Activated CD8-positive, alpha-beta memory T cell treated with anti-CD3 and anti-CD28 coated beads, Interleukin-2, amount 50 U/mL, for 1 hour (primary cell): ENCODE data around the gene BPGM.
"Not testable (repeated sequence)": the region's sequence is repeated elsewhere in the genome, so short reads cannot be mapped to it uniquely, and the experiment has no call there.

Experiments
- DNase-seq: peaks from one replicate; pipeline ENCODE4 v3.0.0-alpha.2; 2020; ENCODE audit errors: extremely low read depth

The BPGM gene

DNA sequence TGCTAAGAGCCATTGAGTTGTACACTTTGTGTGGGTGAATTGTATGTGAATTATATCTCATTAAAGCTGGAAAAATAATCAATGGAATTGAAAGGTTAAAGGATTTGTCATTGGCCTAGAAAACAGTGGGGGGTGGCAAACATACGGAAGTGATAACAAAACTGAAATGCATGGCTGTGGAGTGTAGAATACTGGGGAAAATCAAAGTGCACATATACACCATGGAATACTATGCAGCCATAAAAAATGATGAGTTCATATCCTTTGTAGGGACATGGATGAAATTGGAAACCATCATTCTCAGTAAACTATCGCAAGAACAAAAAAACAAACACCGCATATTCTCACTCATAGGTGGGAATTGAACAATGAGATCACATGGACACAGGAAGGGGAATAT, 18.4 kb downstream of the BPGM start:
- not testable (repeated sequence) for DNase-seq

GRCh38 chr7:134667899-134668298, 21.2 kb downstream of the BPGM start:
- no peak for DNase-seq

DNA sequence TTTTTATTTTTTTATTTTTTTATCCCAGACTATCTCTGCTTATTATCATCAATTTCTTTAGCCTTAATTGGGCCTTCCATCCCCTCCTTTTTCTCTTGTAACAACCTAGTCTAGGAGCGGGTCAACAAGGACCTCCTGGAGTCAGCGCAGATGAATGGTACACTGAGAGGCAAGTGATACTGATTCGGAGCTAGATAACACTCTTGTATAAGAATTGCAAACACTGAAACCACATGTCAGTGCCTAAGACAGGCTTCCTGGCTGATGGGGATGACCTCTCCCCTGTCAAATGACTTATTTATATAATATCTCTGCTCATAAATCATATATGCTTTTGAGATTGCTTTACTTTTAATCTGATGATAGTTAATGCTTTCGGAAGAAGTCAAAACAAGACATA, 22.7 kb downstream of the BPGM start:
- no peak for DNase-seq

- DNase-seq, result peak; percentile 92
Measured at GRCh38 chr7:134669845-134670373, 23.3 kb downstream of the BPGM start.

- DNase-seq, result no peak
Measured at GRCh38 chr7:134671609-134672008, 25.0 kb downstream of the BPGM start.

DNA sequence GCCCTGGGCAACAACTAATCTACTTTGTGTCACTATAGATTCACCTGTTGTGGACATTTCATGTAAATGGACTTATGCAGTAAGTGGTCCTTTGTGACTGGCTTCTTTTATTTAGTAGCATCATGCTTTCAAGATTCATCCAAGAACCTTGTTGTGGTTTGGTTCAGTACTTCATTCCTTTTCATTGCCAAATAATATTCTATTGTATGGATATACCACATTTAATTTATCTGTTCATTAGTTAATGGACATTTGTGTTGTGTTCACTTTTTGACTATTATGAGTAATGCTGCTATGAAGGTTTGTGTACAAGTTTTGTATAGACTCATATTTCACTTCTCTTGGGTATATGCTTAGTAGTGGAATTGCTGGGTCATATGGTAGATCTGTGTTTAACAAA, 27.8 kb downstream of the BPGM start:
- no peak for DNase-seq

- DNase-seq, result no peak
Measured at GRCh38 chr7:134676743-134677142, 30.1 kb downstream of the BPGM start.

GRCh38 chr7:134678115-134678514, 31.5 kb downstream of the BPGM start:
- DNase-seq, result no peak

- DNase-seq, result no peak
Measured at GRCh38 chr7:134679006-134679405, 32.4 kb downstream of the BPGM start.

- no peak for DNase-seq
Measured at GRCh38 chr7:134684165-134684564, 37.5 kb downstream of the BPGM start.

- DNase-seq, result no peak
Measured at GRCh38 chr7:134685250-134685649, 38.6 kb downstream of the BPGM start.

DNA sequence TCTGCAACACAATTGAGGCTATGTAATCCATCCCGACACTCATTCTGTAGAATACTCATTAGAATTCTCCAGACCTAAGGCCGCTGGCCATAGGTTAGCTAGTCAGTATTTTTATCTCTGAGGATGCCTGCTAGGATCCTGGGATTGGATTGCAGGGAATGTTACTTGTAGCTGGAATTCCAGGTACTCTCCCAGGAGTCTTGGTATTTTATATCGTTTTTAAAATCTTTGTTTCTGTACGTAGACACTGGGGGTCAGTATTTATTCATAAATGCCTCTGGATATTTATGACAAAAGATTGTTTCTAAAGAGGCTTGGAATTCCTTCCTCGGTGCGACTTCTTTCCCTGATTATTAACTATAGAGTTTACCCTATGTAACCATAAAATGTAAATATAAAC, 40.1 kb downstream of the BPGM start:
- DNase-seq, result no peak

GRCh38 chr7:134689550-134689949, 42.9 kb downstream of the BPGM start:
- not testable (repeated sequence) for DNase-seq

DNA sequence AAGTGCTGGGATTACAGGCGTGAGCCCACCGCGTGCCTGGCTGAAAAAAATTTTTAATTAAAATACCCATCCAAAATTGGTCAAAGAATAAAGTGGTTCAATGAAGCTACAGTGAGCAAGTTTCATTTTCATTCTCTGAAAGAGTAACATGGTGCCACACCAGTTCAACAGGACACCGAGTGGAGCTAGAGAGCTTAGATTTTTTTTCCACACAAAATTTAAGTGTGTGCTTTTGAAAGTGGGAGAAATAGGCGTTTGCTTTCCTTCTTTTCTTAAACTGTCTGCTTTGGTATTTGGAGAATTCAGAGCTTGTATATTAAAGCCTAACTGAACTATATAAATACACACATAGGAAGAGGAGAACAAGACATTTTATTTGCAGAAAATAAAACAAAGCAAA, 43.4 kb downstream of the BPGM start:
- no peak for DNase-seq

DNA sequence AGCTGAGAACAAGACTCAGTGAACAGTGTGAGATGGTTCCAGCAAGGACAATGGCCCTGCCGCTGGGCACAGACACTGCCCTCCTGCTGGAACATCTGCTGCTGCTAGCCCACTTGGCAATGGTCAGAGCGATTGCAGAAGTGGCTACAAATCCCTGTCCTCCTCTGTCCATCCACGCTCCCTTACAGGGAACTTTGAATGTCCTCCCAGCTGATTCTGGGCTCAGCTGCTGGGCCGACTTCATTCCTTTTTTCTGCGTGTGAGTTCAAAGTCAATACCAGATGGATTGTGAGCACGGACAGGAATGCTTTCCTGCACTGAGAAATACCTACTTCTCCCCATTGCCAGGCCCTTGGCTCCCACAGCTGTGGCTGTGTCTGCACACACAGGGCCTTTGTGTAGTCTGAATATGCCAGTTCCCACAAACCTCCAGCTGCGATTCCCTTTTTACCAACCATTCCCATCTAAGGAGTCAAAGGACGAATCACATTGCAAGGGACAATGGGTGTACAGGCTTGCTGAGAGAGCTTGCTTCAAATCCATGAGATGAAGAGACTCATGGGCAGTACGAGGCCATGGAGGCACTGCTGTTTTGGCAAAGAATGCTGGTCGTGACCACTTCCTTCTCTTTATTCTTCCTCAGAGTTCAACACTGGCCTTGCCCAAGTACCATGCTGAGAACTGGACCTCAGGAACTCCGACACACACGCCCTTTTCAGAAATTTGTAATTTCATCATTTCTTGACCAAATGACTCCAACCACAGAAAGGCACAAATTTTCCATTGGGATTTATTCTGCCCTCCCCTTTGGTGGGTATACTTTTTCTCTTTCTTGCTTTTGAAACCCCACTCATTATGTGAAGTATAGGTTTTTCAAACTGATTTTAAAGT, 44.2 kb downstream of the BPGM start:
- no peak for DNase-seq

DNA sequence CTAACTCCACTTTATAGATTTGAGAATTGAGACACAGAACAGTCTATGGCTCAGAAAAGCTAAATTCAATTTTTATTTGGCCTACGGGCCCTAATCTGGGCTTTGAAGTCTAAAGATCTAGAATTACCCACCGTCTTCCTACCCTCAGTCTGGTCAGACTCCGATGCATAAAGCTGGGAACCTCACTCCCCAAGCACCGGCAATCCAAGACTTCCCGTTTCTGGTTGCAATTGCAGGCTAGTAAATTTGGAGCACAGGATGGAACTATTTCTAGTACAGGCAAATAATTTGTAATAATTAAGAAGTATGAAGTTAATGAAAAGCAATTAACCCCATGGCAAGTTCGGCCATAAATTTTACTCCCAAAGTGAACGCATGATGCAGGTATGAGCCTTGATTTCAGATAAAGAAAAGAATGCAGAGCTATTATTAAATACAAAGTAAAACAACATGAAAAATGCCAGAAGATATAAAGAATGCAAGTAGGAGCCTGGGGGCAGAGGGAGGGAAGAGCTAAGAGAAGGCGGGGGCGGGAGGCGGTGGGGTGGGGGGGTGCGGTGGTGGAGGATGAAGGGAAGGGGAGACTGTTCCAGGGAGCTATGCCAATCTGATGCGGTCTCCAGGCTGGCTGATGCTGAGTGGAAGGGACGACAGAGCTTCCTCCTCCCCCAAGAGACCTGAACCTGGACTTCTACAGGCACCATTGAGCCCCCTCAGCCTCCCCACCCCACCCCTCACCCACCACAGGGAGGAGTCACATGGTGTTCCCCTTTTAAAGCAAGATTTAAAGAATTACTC, 45.1 kb downstream of the BPGM start:
- no peak for DNase-seq

DNA sequence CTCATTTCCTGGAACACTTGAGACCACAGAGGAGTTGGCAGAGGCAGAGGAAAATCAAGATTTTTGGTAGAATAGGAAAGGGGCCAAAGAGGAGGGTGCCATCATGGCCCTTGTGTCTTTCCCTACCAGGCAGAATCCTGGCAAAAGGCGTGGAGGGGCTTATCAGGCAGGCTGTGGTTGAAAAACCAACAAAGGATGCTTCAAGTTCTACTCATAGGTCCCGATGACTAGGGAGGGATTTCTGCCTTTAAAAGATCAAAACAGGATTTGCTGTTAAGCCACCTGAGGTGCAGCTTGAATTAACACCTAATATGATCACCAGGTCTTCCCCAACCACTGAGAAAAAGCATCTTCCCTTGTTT, 45.7 kb downstream of the BPGM start:
- DNase-seq, result no peak

- no peak for DNase-seq
Measured at GRCh38 chr7:134693256-134693655, 46.6 kb downstream of the BPGM start.

DNA sequence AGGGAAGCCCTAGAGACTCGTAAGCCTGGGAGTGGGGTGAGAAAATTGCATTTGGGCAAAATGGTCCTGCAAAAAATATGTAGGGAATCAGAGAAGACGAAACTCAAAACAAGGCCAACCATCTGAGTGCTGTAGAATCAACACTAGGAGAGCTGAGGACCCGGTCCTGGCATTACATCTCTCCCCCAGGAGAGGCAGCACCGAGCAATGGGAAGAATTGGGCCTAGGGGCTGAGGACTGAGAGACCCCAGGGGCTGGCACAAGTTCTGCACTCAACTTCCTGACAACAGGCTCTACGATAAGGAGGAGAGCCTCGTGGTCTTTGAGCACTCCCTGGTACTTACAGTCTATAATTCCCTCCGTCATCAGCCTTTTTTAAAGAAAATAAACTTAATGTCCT, 47.6 kb downstream of the BPGM start:
- DNase-seq, result no peak

DNA sequence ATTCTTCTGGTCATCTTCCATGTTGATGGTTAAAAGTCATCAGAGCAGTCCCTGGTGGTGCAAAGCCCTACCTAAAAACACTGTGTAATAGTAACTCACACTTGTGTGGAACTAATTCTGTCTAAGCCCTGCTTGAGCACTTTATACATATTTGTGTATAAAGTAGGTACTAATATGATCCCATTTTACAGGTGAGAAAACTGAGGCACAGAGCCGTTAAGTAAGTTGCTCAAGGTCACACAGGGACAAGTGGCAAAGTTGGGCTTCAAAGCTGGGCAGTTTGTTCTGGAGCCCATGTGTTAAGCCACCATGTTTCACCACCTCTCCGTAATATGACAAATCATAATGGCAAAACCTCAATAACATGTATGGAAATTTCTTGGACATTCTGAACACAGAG, 48.1 kb downstream of the BPGM start:
- no peak for DNase-seq

GRCh38 chr7:134695321-134695860, 48.7 kb downstream of the BPGM start:
- DNase-seq, result no peak

GRCh38 chr7:134696261-134696660, 49.6 kb downstream of the BPGM start:
- DNase-seq, result no peak
